Thoracic aorta (tissue), 2 donors: Measurements from ENCODE around the gene PSMG3. TPM values are rescaled to one million over a fixed set of nuclear protein-coding genes. Genes with fewer than 3 reads are reported as not detected.

Experiments used
- ATAC-seq: fragments of 150-250 bp; one replicate; pipeline ENCODE4 v1.8.0; 2017; ENCODE audit warnings: low read depth; ENCODE audit not compliant: insufficient number of reproducible peaks, low FRiP score
- DNase-seq: peaks from one replicate; pipeline ENCODE4 v3.0.0-alpha.2; 2020; ENCODE audit warnings: low spot score
- H3K27ac ChIP-seq, 2 donors: fragments of 200-600 bp; sonication (generic); 1 replicate in 1 of 2; 2 replicates in 1 of 2; pipeline ENCODE4 v1.5.1; 2016; ENCODE audit warnings: mild to moderate bottlenecking in 2 of 2, moderate library complexity in 2 of 2
- H3K27me3 ChIP-seq: fragments of 200-600 bp; sonication (generic); replicated peaks from 2 replicates; pipeline ENCODE4 v1.6.0; 2016; ENCODE audit warnings: mild to moderate bottlenecking; ENCODE audit not compliant: insufficient read depth
- H3K36me3 ChIP-seq: fragments of 200-600 bp; sonication (generic); one replicate; pipeline ENCODE4 v1.5.1; 2016
- H3K4me1 ChIP-seq, 2 donors: fragments of 200-600 bp; sonication (generic); 1 replicate in 1 of 2; 2 replicates in 1 of 2; pipeline versions ENCODE4 v1.5.1 to v1.6.0; 2016; ENCODE audit warnings: low read depth in 2 of 2, mild to moderate bottlenecking in 1 of 2; ENCODE audit not compliant: control insufficient read depth in 1 of 2
- H3K4me3 ChIP-seq: fragments of 200-600 bp; sonication (generic); 2 replicates; pipeline ENCODE4 v1.5.1; 2016; ENCODE audit warnings: mild to moderate bottlenecking
- H3K9me3 ChIP-seq: fragments of 200-600 bp; sonication (generic); 2 replicates; pipeline ENCODE4 v1.5.1; 2016
- total RNA-seq, 2 donors: library from RNA; depleted of rRNA; stranded (reverse); fragments of >200 nt; gene quantifications; one replicate each; pipeline versions ENCODE4 v1.1.0 to v1.2.3, GENCODE V29; 2016
- TF ChIP-seq, protein P1 (sequence below): fragments of 200-600 bp; sonication (generic); IDR thresholded peaks from one replicate; pipeline ENCODE4 v1.5.1; 2019; ENCODE audit warnings: antibody characterized with exemption

PSMG3 gene
- total RNA-seq, 2 donors from 2014 or later, result 30.9 to 40.4 TPM

DNA sequence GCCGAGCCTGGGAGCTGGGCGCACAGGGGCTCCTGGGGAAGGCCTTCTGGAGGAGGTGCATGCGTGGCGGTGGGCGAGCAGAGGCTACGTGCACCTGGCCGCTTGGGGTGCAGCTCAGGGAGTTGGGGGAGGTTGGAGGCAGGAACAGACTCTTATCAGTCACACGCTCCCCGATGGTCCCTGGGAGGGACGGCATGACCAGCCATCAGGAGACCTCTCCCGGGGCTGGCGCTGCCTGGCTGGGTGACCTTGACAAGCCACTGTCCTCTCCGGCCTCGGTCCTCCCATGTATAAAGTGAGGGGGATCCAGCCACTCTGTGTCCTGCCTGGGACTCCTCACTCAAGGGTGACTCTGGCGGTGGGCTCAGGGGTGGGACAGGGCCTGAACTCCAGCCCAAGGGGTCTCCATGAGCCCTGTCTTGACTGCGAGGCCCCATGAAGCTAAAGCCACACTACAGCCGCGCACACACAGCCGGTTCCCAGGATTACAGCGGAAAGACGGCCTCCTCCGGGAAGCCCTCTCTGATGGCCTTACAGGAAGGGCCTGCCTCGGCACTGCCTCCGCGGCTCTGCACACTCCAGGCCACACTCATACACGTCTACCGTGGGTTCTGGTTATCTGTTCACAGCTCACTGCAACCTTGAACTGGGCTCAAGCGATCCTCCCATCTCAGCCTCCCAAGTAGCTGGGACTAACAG lies 16.2 kb downstream of the PSMG3 start:
- DNase-seq (no peak), ATAC-seq (no peak)
- no peaks in the 10 kb centered on the region for H3K27me3 ChIP-seq
- H3K27ac ChIP-seq, result no peak overlapping the region
- no peak overlapping the region for H3K4me3 ChIP-seq
- H3K4me1 ChIP-seq, result peaks cover 4 to 11% of the 10 kb centered on the region in 2 donors
- TF ChIP-seq, protein P1, sequence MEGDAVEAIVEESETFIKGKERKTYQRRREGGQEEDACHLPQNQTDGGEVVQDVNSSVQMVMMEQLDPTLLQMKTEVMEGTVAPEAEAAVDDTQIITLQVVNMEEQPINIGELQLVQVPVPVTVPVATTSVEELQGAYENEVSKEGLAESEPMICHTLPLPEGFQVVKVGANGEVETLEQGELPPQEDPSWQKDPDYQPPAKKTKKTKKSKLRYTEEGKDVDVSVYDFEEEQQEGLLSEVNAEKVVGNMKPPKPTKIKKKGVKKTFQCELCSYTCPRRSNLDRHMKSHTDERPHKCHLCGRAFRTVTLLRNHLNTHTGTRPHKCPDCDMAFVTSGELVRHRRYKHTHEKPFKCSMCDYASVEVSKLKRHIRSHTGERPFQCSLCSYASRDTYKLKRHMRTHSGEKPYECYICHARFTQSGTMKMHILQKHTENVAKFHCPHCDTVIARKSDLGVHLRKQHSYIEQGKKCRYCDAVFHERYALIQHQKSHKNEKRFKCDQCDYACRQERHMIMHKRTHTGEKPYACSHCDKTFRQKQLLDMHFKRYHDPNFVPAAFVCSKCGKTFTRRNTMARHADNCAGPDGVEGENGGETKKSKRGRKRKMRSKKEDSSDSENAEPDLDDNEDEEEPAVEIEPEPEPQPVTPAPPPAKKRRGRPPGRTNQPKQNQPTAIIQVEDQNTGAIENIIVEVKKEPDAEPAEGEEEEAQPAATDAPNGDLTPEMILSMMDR, result no peak
- H3K36me3 ChIP-seq, result no peaks in the 10 kb centered on the region
- H3K9me3 ChIP-seq, result no peaks in the 10 kb centered on the region

DNA sequence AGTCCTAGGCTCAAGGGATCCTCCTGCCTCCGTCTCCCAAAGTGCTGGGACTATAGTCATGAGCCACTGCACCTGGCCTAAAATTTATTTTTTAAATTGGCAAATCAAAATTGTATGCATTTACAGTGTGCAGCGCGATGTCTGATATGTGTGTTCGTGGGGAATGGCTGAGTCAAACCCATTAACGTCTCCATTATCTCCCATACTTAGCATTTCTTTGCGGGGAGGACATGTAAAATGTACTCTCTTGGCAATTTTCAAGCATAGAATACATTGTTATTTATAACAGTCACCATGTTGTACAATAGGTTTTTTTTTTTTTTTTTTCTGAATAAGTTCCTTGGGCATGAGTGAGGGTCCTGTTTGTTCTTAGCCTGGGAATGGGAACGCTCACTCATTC lies 17.6 kb downstream of the PSMG3 start:
- H3K4me3 ChIP-seq, result no peak overlapping the region
- TF ChIP-seq, protein P1, result no peak

GRCh38 chr7:1550846-1551155 lies 19.0 kb downstream of the PSMG3 start:
- Histone ChIP-seq H3K9me3 (no peaks in the 10 kb centered on the region), H3K27ac (no peak overlapping the region), H3K27me3 (no peaks in the 10 kb centered on the region), H3K36me3 (no peaks in the 10 kb centered on the region), H3K4me1 (peaks cover 2 to 8% of the 10 kb centered on the region in 2 donors), H3K4me3 (no peak overlapping the region)
- ATAC-seq (no peak), DNase-seq (no peak)
- TF ChIP-seq, protein P1, result no peak

More for the DNA sequence above, 17.6 kb downstream of the PSMG3 start:
- no peaks in the 10 kb centered on the region for H3K9me3 ChIP-seq
- no peaks in the 10 kb centered on the region for H3K27me3 ChIP-seq
- H3K36me3 ChIP-seq, result no peaks in the 10 kb centered on the region
- no peak for DNase-seq
- peaks cover 4 to 11% of the 10 kb centered on the region in 2 donors for H3K4me1 ChIP-seq
- no peak for ATAC-seq
- H3K27ac ChIP-seq, result no peak overlapping the region

GRCh38 chr7:1550005-1550845 lies 19.6 kb downstream of the PSMG3 start:
- H3K27me3 ChIP-seq, result no peaks in the 10 kb centered on the region
- peaks cover 0 to 2% of the 10 kb centered on the region in 2 donors for H3K4me1 ChIP-seq
- DNase-seq, result no peak
- TF ChIP-seq, protein P1, result no peak
- no peaks in the 10 kb centered on the region for H3K36me3 ChIP-seq
- ATAC-seq, result no peak
- no peak overlapping the region for H3K4me3 ChIP-seq
- no peak overlapping the region for H3K27ac ChIP-seq
- no peaks in the 10 kb centered on the region for H3K9me3 ChIP-seq

- ATAC-seq, result no peak
- Histone ChIP-seq H3K9me3 (no peaks in the 10 kb centered on the region), H3K36me3 (peaks cover 2% of the 10 kb centered on the region), H3K4me1 (no peaks in the 10 kb centered on the region), H3K27ac (no peak overlapping the region), H3K4me3 (no peak overlapping the region), H3K27me3 (no peaks in the 10 kb centered on the region)
- TF ChIP-seq, protein P1, result no peak
- no peak for DNase-seq
These were observed 20.4 kb downstream of the PSMG3 start for GRCh38 chr7:1549357-1550004.
